ENCODE results near the gene TMEM209.
A peak's percentile ranks its signal among the peaks of the same experiment; 100 is the strongest.

TMEM209 gene

DNA sequence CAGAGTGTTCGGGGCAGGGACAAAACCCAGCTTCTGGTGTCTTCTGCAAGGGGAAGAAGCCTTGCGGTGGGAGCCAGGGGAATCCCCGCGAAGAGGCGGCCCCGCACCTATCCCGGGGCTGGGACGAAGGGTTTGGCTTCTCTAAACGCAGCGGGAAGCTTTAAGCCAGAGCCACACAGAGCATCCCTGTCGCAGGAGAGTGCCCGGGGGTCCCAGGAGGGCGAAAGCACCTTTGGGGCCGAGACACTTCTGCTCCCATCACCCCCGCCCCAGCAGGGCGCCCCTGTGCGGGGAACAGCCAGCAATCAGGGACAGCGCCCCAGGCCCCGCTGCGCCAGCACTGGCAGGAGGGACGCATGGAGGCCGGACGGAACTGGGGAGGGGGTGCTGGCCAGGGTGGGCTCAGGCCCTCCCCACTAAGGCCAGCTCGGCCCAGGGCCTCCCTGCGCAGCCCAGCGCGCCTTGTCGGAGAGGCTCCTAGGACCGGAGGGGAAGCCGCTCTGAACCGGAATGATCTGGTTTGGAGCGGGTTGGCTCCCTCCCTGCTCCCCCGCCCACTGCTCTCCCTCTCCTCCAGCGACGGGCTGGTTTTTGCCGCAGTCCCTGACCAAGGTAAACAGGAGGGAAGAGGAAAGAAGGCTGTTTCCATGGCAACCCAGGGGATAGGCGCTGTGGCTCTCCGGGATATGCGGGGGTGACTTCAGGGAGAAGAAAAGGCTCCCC, 63.9 kb downstream of the TMEM209 start:
- H3K9ac ChIP-seq (ENCODE audit: low read depth, low read length, poor library complexity), result peak overlapping the region; percentile 81
- peak overlapping the region in 1 of 2 donors; percentile 36 for H3K4me3 ChIP-seq (ENCODE audit: low read length in 2 of 2)
- peak overlapping the region; percentile 99 for H3K18ac ChIP-seq (ENCODE audit: low read length)
- peak overlapping the region; percentile 95 for H3K4ac ChIP-seq (ENCODE audit: low read length)
- H3K27ac ChIP-seq (replicated peaks; ENCODE audit: low read length), result peak overlapping the region; percentile 89
- H2AFZ ChIP-seq (ENCODE audit: low read length), result peak overlapping the region; percentile 78
- H3K27me3 ChIP-seq (ENCODE audit: control insufficient read depth in 3 of 3, insufficient read depth in 3 of 3, low read depth in 1 of 3, low read length in 3 of 3), result no peaks in the 10 kb centered on the region
- H3K4me1 ChIP-seq (ENCODE audit: control insufficient read depth in 2 of 2, insufficient read depth in 1 of 2, low read depth in 1 of 2, low read length in 2 of 2), result peaks cover 9 to 27% of the 10 kb centered on the region in 2 donors
- H2BK5ac ChIP-seq (ENCODE audit: low read length), result peak overlapping the region; percentile 62
- H4K8ac ChIP-seq (ENCODE audit: low read depth, low read length), result peak overlapping the region; percentile 19
- H2BK12ac ChIP-seq (ENCODE audit: low read length), result no peak overlapping the region
- peak overlapping the region; percentile 70 for H3K4me2 ChIP-seq (ENCODE audit: insufficient read depth, low read length, poor library complexity, severe bottlenecking)
- H3K79me1 ChIP-seq (ENCODE audit: low read depth, low read length), result no peaks in the 10 kb centered on the region
- no CpG with 5 or more reads among the region's 39 CpGs for WGBS, 2 donors (ENCODE audit: extremely low coverage in 2 of 2, insufficient read length in 2 of 2, insufficient replicate concordance in 1 of 2)
- H3K36me3 ChIP-seq (replicated peaks in 1 of 2; ENCODE audit: control insufficient read depth in 2 of 2, insufficient read depth in 2 of 2, low read length in 2 of 2), result peaks cover 0 to 33% of the 10 kb centered on the region in 2 donors
- peak overlapping the region; percentile 91 for H2BK15ac ChIP-seq (ENCODE audit: low read length)
- peak overlapping the region; percentile 99 for H4K91ac ChIP-seq (ENCODE audit: low read depth, low read length, poor library complexity)
- peak overlapping the region; percentile 73 for H3K14ac ChIP-seq (ENCODE audit: low read length)
- peak; percentile 82 for DNase-seq (ENCODE audit: low spot score)
- no peaks in the 10 kb centered on the region for H3K9me3 ChIP-seq (replicated peaks in 1 of 2; ENCODE audit: control insufficient read depth in 2 of 2, insufficient read depth in 1 of 2, low read depth in 1 of 2, low read length in 2 of 2)
- peak overlapping the region; percentile 95 for H2AK5ac ChIP-seq (ENCODE audit: low read depth, low read length)
- H2BK120ac ChIP-seq (ENCODE audit: low read depth, low read length), result peak overlapping the region; percentile 92
- H3K23ac ChIP-seq (ENCODE audit: low read depth, low read length, poor library complexity), result peak overlapping the region; percentile 92

DNA sequence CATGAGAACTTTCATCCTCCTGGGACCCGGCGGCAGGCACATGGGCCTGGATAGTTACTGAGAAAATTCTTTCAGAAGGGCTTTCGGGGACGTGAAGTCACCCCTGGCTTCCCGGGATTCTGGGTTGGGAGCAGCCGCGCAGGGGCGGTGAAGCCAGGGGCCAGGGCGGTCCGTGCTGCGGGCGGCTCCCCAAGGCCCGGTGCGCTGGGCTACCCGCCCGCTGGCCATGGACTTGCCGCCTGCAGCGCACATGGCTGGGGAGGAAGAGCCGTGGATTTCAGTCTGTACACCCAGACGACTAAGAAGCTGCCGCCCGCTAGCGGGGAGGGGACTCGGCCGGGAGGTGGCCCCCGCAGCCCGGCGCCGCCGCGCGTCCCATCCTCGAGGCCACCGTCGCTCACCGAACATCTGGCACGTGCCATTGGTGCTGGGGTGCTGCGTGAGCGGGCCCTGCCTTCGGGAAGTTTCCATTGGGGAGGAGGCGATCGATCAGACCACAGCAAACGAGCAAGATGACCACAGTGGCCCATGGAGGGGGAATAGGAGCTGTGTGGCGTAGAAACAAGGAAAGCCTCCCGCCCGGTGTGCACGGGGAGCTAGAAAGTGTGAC, 64.5 kb downstream of the TMEM209 start:
- Histone ChIP-seq H3K18ac (ENCODE audit: low read length) (peak overlapping the region; percentile 99), H4K91ac (ENCODE audit: low read depth, low read length, poor library complexity) (peak overlapping the region; percentile 61), H2AK5ac (ENCODE audit: low read depth, low read length) (peak overlapping the region; percentile 95), H3K9me3 (replicated peaks in 1 of 2; ENCODE audit: control insufficient read depth in 2 of 2, insufficient read depth in 1 of 2, low read depth in 1 of 2, low read length in 2 of 2) (no peaks in the 10 kb centered on the region), H3K23ac (ENCODE audit: low read depth, low read length, poor library complexity) (peak overlapping the region; percentile 52), H4K8ac (ENCODE audit: low read depth, low read length) (peak overlapping the region; percentile 19), H3K36me3 (replicated peaks in 1 of 2; ENCODE audit: control insufficient read depth in 2 of 2, insufficient read depth in 2 of 2, low read length in 2 of 2) (peaks cover 0 to 39% of the 10 kb centered on the region in 2 donors), H2AFZ (ENCODE audit: low read length) (peak overlapping the region; percentile 78), H3K14ac (ENCODE audit: low read length) (no peak overlapping the region), H3K4ac (ENCODE audit: low read length) (peak overlapping the region; percentile 95), H3K4me2 (ENCODE audit: insufficient read depth, low read length, poor library complexity, severe bottlenecking) (no peak overlapping the region), H2BK12ac (ENCODE audit: low read length) (peak overlapping the region; percentile 75), H3K27ac (replicated peaks; ENCODE audit: low read length) (peak overlapping the region; percentile 89), H2BK15ac (ENCODE audit: low read length) (peak overlapping the region; percentile 91), H2BK5ac (ENCODE audit: low read length) (peak overlapping the region; percentile 62), H3K4me1 (ENCODE audit: control insufficient read depth in 2 of 2, insufficient read depth in 1 of 2, low read depth in 1 of 2, low read length in 2 of 2) (peaks cover 9 to 27% of the 10 kb centered on the region in 2 donors), H3K4me3 (ENCODE audit: low read length in 2 of 2) (no peak overlapping the region), H3K27me3 (ENCODE audit: control insufficient read depth in 3 of 3, insufficient read depth in 3 of 3, low read depth in 1 of 3, low read length in 3 of 3) (no peaks in the 10 kb centered on the region), H2BK120ac (ENCODE audit: low read depth, low read length) (peak overlapping the region; percentile 92), H3K9ac (ENCODE audit: low read depth, low read length, poor library complexity) (no peak overlapping the region), H3K79me1 (ENCODE audit: low read depth, low read length) (no peaks in the 10 kb centered on the region)
- no CpG with 5 or more reads among the region's 47 CpGs for WGBS, 2 donors (ENCODE audit: extremely low coverage in 2 of 2, insufficient read length in 2 of 2, insufficient replicate concordance in 1 of 2)
- no peak for DNase-seq (ENCODE audit: low spot score)

- no peak overlapping the region for H4K91ac ChIP-seq (ENCODE audit: low read depth, low read length, poor library complexity)
- no peak overlapping the region for H3K23ac ChIP-seq (ENCODE audit: low read depth, low read length, poor library complexity)
- no peak overlapping the region for H3K9ac ChIP-seq (ENCODE audit: low read depth, low read length, poor library complexity)
- no peak overlapping the region for H2BK5ac ChIP-seq (ENCODE audit: low read length)
- peaks cover 9 to 32% of the 10 kb centered on the region in 2 donors for H3K4me1 ChIP-seq (ENCODE audit: control insufficient read depth in 2 of 2, insufficient read depth in 1 of 2, low read depth in 1 of 2, low read length in 2 of 2)
- no peak overlapping the region for H2AK5ac ChIP-seq (ENCODE audit: low read depth, low read length)
- no peaks in the 10 kb centered on the region for H3K9me3 ChIP-seq (replicated peaks in 1 of 2; ENCODE audit: control insufficient read depth in 2 of 2, insufficient read depth in 1 of 2, low read depth in 1 of 2, low read length in 2 of 2)
- H3K79me1 ChIP-seq (ENCODE audit: low read depth, low read length), result no peaks in the 10 kb centered on the region
- H3K27me3 ChIP-seq (ENCODE audit: control insufficient read depth in 3 of 3, insufficient read depth in 3 of 3, low read depth in 1 of 3, low read length in 3 of 3), result no peaks in the 10 kb centered on the region
- no peak overlapping the region for H2BK12ac ChIP-seq (ENCODE audit: low read length)
- H2BK120ac ChIP-seq (ENCODE audit: low read depth, low read length), result no peak overlapping the region
- peaks cover 2 to 52% of the 10 kb centered on the region in 2 donors for H3K36me3 ChIP-seq (replicated peaks in 1 of 2; ENCODE audit: control insufficient read depth in 2 of 2, insufficient read depth in 2 of 2, low read length in 2 of 2)
- no peak overlapping the region for H3K4me2 ChIP-seq (ENCODE audit: insufficient read depth, low read length, poor library complexity, severe bottlenecking)
- H3K14ac ChIP-seq (ENCODE audit: low read length), result no peak overlapping the region
- no peak overlapping the region for H3K27ac ChIP-seq (replicated peaks; ENCODE audit: low read length)
- no peak overlapping the region for H2AFZ ChIP-seq (ENCODE audit: low read length)
- DNase-seq (ENCODE audit: low spot score), result no peak
- H2BK15ac ChIP-seq (ENCODE audit: low read length), result no peak overlapping the region
- no peak overlapping the region for H3K4me3 ChIP-seq (ENCODE audit: low read length in 2 of 2)
- no peak overlapping the region for H4K8ac ChIP-seq (ENCODE audit: low read depth, low read length)
- H3K4ac ChIP-seq (ENCODE audit: low read length), result no peak overlapping the region
- peak overlapping the region; percentile 37 for H3K18ac ChIP-seq (ENCODE audit: low read length)
- no CpG with 5 or more reads among the region's 2 CpGs for WGBS, 2 donors (ENCODE audit: extremely low coverage in 2 of 2, insufficient read length in 2 of 2, insufficient replicate concordance in 1 of 2)
Measured at GRCh38 chr7:130139193-130139960, 65.8 kb downstream of the TMEM209 start.

DNA sequence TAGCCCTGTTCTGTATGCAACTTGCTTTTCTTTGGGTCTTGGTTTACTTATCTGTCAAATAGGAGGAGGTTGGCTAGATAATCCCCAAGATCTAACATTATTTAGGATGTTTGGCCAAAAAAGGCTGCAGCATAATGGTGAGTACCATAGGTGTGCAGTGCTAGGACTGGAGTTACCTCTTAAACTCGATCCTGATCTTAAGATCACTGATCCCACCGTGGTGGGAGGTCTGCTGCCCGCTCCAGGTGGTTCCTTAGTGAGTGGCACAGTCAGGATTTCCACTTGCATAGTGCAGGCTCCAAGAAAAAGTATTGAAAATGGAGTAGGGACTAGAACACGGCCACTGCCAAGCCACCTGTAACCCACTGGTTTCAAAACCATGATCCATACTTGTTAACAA, 68.0 kb downstream of the TMEM209 start:
- Histone ChIP-seq H3K4me3 (ENCODE audit: low read length in 2 of 2) (no peak overlapping the region), H2BK12ac (ENCODE audit: low read length) (no peak overlapping the region), H2BK5ac (ENCODE audit: low read length) (no peak overlapping the region), H3K23ac (ENCODE audit: low read depth, low read length, poor library complexity) (no peak overlapping the region), H3K27me3 (ENCODE audit: control insufficient read depth in 3 of 3, insufficient read depth in 3 of 3, low read depth in 1 of 3, low read length in 3 of 3) (no peaks in the 10 kb centered on the region), H2BK15ac (ENCODE audit: low read length) (no peak overlapping the region), H3K4me2 (ENCODE audit: insufficient read depth, low read length, poor library complexity, severe bottlenecking) (no peak overlapping the region), H3K9me3 (replicated peaks in 1 of 2; ENCODE audit: control insufficient read depth in 2 of 2, insufficient read depth in 1 of 2, low read depth in 1 of 2, low read length in 2 of 2) (no peaks in the 10 kb centered on the region), H3K4ac (ENCODE audit: low read length) (no peak overlapping the region), H3K9ac (ENCODE audit: low read depth, low read length, poor library complexity) (no peak overlapping the region), H3K79me1 (ENCODE audit: low read depth, low read length) (no peaks in the 10 kb centered on the region), H2AK5ac (ENCODE audit: low read depth, low read length) (no peak overlapping the region), H3K18ac (ENCODE audit: low read length) (no peak overlapping the region), H2AFZ (ENCODE audit: low read length) (no peak overlapping the region), H3K4me1 (ENCODE audit: control insufficient read depth in 2 of 2, insufficient read depth in 1 of 2, low read depth in 1 of 2, low read length in 2 of 2) (peaks cover 9 to 29% of the 10 kb centered on the region in 2 donors), H3K36me3 (replicated peaks in 1 of 2; ENCODE audit: control insufficient read depth in 2 of 2, insufficient read depth in 2 of 2, low read length in 2 of 2) (peaks cover 2 to 72% of the 10 kb centered on the region in 2 donors), H3K27ac (replicated peaks; ENCODE audit: low read length) (no peak overlapping the region), H4K8ac (ENCODE audit: low read depth, low read length) (no peak overlapping the region), H3K14ac (ENCODE audit: low read length) (no peak overlapping the region), H2BK120ac (ENCODE audit: low read depth, low read length) (no peak overlapping the region), H4K91ac (ENCODE audit: low read depth, low read length, poor library complexity) (no peak overlapping the region)
- no CpG with 5 or more reads among the region's 4 CpGs for WGBS, 2 donors (ENCODE audit: extremely low coverage in 2 of 2, insufficient read length in 2 of 2, insufficient replicate concordance in 1 of 2)
- no peak for DNase-seq (ENCODE audit: low spot score)

Measured in neuronal stem cell (in vitro differentiated cells).